AG09319 (cell line): ENCODE measurements around the gene GPR87.
A peak's percentile ranks its signal among the peaks of the same experiment; 100 is the strongest.

Experiments used
- DNase-seq: peaks from one replicate; pipeline ENCODE4 v3.0.0-alpha.2; 2010; ENCODE audit warnings: low read depth; ENCODE audit errors: extremely low read depth
- CTCF ChIP-seq: IDR thresholded peaks from 2 replicates; pipeline ENCODE4 v1.5.1; 2011; ENCODE audit warnings: low read depth, mild to moderate bottlenecking, inconsistent platforms, low read length, moderate library complexity

The GPR87 gene

GRCh38 chr3:151347432-151347831 lies 30.8 kb upstream of the GPR87 start:
- no peak for DNase-seq
- TF ChIP-seq CTCF = no peak

GRCh38 chr3:151346292-151346691 lies 29.7 kb upstream of the GPR87 start:
- DNase-seq = no peak

GRCh38 chr3:151345859-151346258 lies 29.2 kb upstream of the GPR87 start:
- no peak for TF ChIP-seq CTCF
- peak; percentile 20 for DNase-seq

More at GRCh38 chr3:151346292-151346691, 29.7 kb upstream of the GPR87 start:
- no peak for TF ChIP-seq CTCF

GRCh38 chr3:151331696-151332095 lies 15.1 kb upstream of the GPR87 start:
- DNase-seq = no peak
- no peak for TF ChIP-seq CTCF

GRCh38 chr3:151330899-151331298 lies 14.3 kb upstream of the GPR87 start:
- no peak for DNase-seq
- no peak for TF ChIP-seq CTCF

GRCh38 chr3:151330379-151330778 lies 13.8 kb upstream of the GPR87 start:
- TF ChIP-seq CTCF = no peak
- no peak for DNase-seq

GRCh38 chr3:151329363-151329762 lies 12.7 kb upstream of the GPR87 start, which contains the start of gene P2RY13:
Gene P2RY13 (minus strand): TSS chr3:151329549. CDS start chr3:151329528, 21 bp downstream.
- TF ChIP-seq CTCF = no peak

More at GRCh38 chr3:151329363-151329762, 12.7 kb upstream of the GPR87 start, which contains the start of gene P2RY13:
- DNase-seq = no peak
